Measurements from ENCODE around the gene EGLN3. TPM values are rescaled to one million over a fixed set of nuclear protein-coding genes. Genes with fewer than 3 reads are reported as not detected.

Gene EGLN3
- total and polyA plus RNA-seq, 2 of the 13 experiments (the other 11 are each of a cell fraction or from before 2014, with no cell fraction given): 0.18 to 27.3 TPM

- TF ChIP-seq ZNF747 (CRISPR knock-in tag; IDR thresholded peaks at IDR 0.05; ENCODE audit: borderline replicate concordance) (0 out of 2 replicates have a peak, but pooled peaks have one; percentile 46), ZNF205 (CRISPR knock-in tag; IDR thresholded peaks at IDR 0.05) (no peak), GRHL1 (CRISPR knock-in tag; conservative IDR thresholded peaks at IDR 0.05) (no peak), ZNF746 (CRISPR knock-in tag; IDR thresholded peaks at IDR 0.05) (no peak; the same call in 1 of the 2 replicates), HNF1B (CRISPR knock-in tag; IDR thresholded peaks at IDR 0.05) (0 out of 2 replicates have a peak, but pooled peaks have one; percentile 19), PATZ1 (CRISPR knock-in tag; IDR thresholded peaks at IDR 0.05) (no peak), SNAI1 (CRISPR knock-in tag; IDR thresholded peaks at IDR 0.05; ENCODE audit: borderline replicate concordance) (peak; percentile 72; the same call in 1 of the 2 replicates), TARDBP (CRISPR knock-in tag; IDR thresholded peaks at IDR 0.05) (no peak), POGK (CRISPR knock-in tag; conservative IDR thresholded peaks at IDR 0.05) (peak; percentile 39; the same call in 1 of the 2 replicates), E2F5 (CRISPR knock-in tag; conservative IDR thresholded peaks at IDR 0.05) (no peak; the same call in 1 of the 2 replicates), NFYB (CRISPR knock-in tag; IDR thresholded peaks at IDR 0.05) (no peak; the same call in 1 of the 2 replicates), ZNF296 (CRISPR knock-in tag; conservative IDR thresholded peaks at IDR 0.05) (peak; percentile 94), AGO2 (optimal IDR thresholded peaks at IDR 0.05; ENCODE audit: low read depth, low read length) (peak; percentile 51), TFDP1 (CRISPR knock-in tag; IDR thresholded peaks at IDR 0.05; ENCODE audit: borderline replicate concordance) (peak; percentile 47; the same call in 1 of the 2 replicates), ELK4 (CRISPR knock-in tag; IDR thresholded peaks at IDR 0.05; ENCODE audit: borderline replicate concordance) (no peak)
Measured at GRCh38 chr14:33950320-33951182, at the start of gene EGLN3 (continued).
